GM18868 (cell line): ENCODE data around the gene MGAT5B.
"Not testable (repeated sequence)": the region's sequence is repeated elsewhere in the genome, so short reads cannot be mapped to it uniquely, and the experiment has no call there.

Source experiments
- ATAC-seq: cut with Tn5 transposase; IDR thresholded peaks from one replicate; pipeline ENCODE4 v1.9.1; 2021; ENCODE audit warnings: mild to moderate bottlenecking, moderate library complexity; ENCODE audit not compliant: unreplicated experiment

MGAT5B gene

GRCh38 chr17:76968707-76969597 is 100.7 kb downstream of the MGAT5B start:
- no peak for ATAC-seq

GRCh38 chr17:76969598-76970172 is 101.5 kb downstream of the MGAT5B start:
- ATAC-seq, result no peak

GRCh38 chr17:76970228-76970627 is 102.0 kb downstream of the MGAT5B start:
- not testable (repeated sequence) for ATAC-seq

GRCh38 chr17:76972046-76972641 is 103.9 kb downstream of the MGAT5B start:
- no peak for ATAC-seq

- ATAC-seq, result no peak
Measured at GRCh38 chr17:76973040-76973439, 104.8 kb downstream of the MGAT5B start.

- ATAC-seq, result no peak
Measured at GRCh38 chr17:76974721-76975120, 106.5 kb downstream of the MGAT5B start.

GRCh38 chr17:76978050-76978449 is 109.8 kb downstream of the MGAT5B start:
- ATAC-seq, result not testable (repeated sequence)

GRCh38 chr17:76981545-76982295 is 113.5 kb downstream of the MGAT5B start:
- ATAC-seq, result no peak

GRCh38 chr17:76982408-76983074 is 114.3 kb downstream of the MGAT5B start:
- no peak for ATAC-seq

GRCh38 chr17:76983075-76983775 is 115.0 kb downstream of the MGAT5B start:
- no peak for ATAC-seq

- ATAC-seq, result no peak
Measured at GRCh38 chr17:76986365-76986764, 118.2 kb downstream of the MGAT5B start.

- no peak for ATAC-seq
Measured at GRCh38 chr17:76987486-76988093, 119.4 kb downstream of the MGAT5B start.

GRCh38 chr17:76988796-76989195 is 120.6 kb downstream of the MGAT5B start:
- no peak for ATAC-seq

GRCh38 chr17:76989519-76989918 is 121.3 kb downstream of the MGAT5B start:
- no peak for ATAC-seq

- ATAC-seq, result no peak
Measured at GRCh38 chr17:76992891-76993290, 124.7 kb downstream of the MGAT5B start.

GRCh38 chr17:76993651-76994050 is 125.4 kb downstream of the MGAT5B start:
- ATAC-seq, result no peak

- ATAC-seq, result no peak
Measured at GRCh38 chr17:76994237-76994637, 126.0 kb downstream of the MGAT5B start.

GRCh38 chr17:76995387-76996105 is 127.3 kb downstream of the MGAT5B start:
- no peak for ATAC-seq
